ENCODE data around the gene TRMT44. TPM values are rescaled to one million over a fixed set of nuclear protein-coding genes. Genes with fewer than 3 reads are reported as not detected.

TRMT44 gene
- total RNA-seq, 1 experiment from 2014 or later = 23.4 TPM

DNA sequence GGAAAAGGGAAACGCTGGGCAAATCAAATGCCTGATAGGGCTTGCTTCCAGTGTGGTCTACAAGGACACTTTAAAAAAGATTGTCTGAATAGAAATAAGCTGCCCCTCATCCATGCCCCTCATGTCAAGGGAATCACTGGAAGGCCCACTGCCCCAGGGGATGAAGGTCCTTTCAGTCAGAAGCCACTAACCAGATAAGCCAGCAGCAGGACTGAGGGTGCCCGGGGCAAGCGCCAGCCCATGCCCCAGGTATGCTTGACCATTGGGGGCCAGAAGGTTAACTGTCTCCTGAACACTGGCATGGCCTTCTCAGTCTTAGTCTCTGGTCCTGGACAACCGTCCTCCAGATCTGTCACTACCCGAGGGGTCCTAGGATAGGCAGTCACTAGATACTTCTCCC lies 17.8 kb upstream of the TRMT44 start:
- Mint-ChIP-seq H3K27ac (ENCODE audit: unreplicated experiment) (no peak overlapping the region), H3K27me3 (ENCODE audit: insufficient read depth, unreplicated experiment) (no peaks in the 10 kb centered on the region), H3K4me3 (ENCODE audit: unreplicated experiment) (no peak overlapping the region), H3K9me3 (ENCODE audit: unreplicated experiment) (no peaks in the 10 kb centered on the region), H3K4me1 (ENCODE audit: low read depth, unreplicated experiment) (peaks cover 8% of the 10 kb centered on the region), H3K36me3 (ENCODE audit: insufficient read depth, unreplicated experiment) (peaks cover 12% of the 10 kb centered on the region)
- no peaks in the 10 kb centered on the region for H3K9me3 ChIP-seq
- H3K4me3 ChIP-seq (ENCODE audit: low read depth, low read length) = no peak overlapping the region
- no TSS peak for BruUV-seq (replicated peaks)
- H3K27me3 ChIP-seq (replicated peaks; ENCODE audit: control insufficient read depth, insufficient read depth, low read length) = no peaks in the 10 kb centered on the region
- POLR2A ChIA-PET = no interaction called here
- H3K4me1 ChIP-seq = peaks cover 17% of the 10 kb centered on the region
- CTCF ChIA-PET = no interaction called here
- no peak for DNase-seq
- TF ChIP-seq, protein P1, sequence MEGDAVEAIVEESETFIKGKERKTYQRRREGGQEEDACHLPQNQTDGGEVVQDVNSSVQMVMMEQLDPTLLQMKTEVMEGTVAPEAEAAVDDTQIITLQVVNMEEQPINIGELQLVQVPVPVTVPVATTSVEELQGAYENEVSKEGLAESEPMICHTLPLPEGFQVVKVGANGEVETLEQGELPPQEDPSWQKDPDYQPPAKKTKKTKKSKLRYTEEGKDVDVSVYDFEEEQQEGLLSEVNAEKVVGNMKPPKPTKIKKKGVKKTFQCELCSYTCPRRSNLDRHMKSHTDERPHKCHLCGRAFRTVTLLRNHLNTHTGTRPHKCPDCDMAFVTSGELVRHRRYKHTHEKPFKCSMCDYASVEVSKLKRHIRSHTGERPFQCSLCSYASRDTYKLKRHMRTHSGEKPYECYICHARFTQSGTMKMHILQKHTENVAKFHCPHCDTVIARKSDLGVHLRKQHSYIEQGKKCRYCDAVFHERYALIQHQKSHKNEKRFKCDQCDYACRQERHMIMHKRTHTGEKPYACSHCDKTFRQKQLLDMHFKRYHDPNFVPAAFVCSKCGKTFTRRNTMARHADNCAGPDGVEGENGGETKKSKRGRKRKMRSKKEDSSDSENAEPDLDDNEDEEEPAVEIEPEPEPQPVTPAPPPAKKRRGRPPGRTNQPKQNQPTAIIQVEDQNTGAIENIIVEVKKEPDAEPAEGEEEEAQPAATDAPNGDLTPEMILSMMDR (IDR thresholded peaks at IDR 0.05; ENCODE audit: insufficient read depth in 1 of 2, low read depth in 1 of 2, low read length in 1 of 2, severe bottlenecking in 1 of 2, unreplicated experiment in 1 of 2) = no peak
- H3K36me3 ChIP-seq (ENCODE audit: control insufficient read depth, insufficient read depth, low read length) = no peaks in the 10 kb centered on the region
- intact Hi-C loops (cut with micrococcal nuclease; ENCODE audit: unreplicated experiment) = no loop called here

DNA sequence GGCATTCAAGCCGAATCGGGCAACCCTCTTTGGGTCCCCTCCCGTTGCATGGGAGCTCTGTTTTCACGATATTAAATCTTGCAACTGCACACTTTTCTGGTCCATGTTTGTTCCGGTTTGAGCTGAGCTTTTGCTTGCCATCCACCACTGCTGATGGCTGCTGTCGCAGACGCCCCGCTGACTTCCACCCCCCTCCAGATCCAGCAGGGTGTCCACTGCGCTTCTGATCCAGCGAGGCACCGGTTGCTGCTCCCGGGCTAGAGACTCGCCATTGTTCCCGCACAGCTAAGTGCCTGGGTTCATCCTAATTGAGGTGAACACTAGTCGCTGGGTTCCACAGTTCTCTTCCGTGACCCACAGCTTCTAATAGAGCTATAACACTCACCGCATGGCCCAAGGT lies 13.3 kb upstream of the TRMT44 start:
- H3K27ac Mint-ChIP-seq (ENCODE audit: unreplicated experiment) = peak overlapping the region; percentile 32
- ChIA-PET CTCF (no interaction called here), POLR2A (no interaction called here)

DNA sequence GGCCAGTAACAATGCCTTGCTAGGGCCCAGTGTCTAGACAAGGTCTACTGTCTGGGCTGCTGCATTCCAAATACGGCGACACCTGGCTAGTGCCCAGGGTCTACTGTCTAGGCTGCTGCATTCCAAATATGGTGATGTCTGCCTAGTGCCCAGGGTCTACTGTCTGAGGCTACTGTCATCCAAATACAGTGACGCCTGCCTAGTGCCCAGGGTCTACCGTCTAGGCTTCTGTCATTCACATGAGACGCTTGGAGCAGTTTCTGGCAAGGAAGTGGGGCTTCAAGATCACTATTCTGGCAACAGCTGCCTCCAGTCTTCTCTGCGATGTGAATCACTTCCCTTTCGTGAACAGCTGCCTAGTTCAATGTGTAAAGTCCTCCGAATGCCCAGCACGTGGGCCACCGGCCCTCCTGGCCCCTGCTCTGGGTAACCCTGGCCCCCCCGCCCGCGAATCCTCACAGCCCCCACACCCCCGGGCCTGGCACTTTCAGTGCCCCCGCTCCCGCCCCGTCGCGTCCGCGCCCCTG lies 12.8 kb upstream of the TRMT44 start:
- no peaks in the 10 kb centered on the region for H3K27me3 Mint-ChIP-seq (ENCODE audit: insufficient read depth, unreplicated experiment)
- Histone ChIP-seq H3K27me3 (replicated peaks; ENCODE audit: control insufficient read depth, insufficient read depth, low read length) (no peaks in the 10 kb centered on the region), H3K9me3 (no peaks in the 10 kb centered on the region), H3K36me3 (ENCODE audit: control insufficient read depth, insufficient read depth, low read length) (no peaks in the 10 kb centered on the region), H3K4me3 (ENCODE audit: low read depth, low read length) (peak overlapping the region; percentile 60), H3K4me1 (peaks cover 5% of the 10 kb centered on the region; the same call in 1 of the 2 replicates)
- peak in 1 of 2 experiments; percentile 32 for DNase-seq
- H3K9me3 Mint-ChIP-seq (ENCODE audit: unreplicated experiment) = no peaks in the 10 kb centered on the region
- H3K4me1 Mint-ChIP-seq (ENCODE audit: low read depth, unreplicated experiment) = peaks cover 10% of the 10 kb centered on the region
- BruUV-seq (replicated peaks) = no TSS peak
- TF ChIP-seq, protein P1 (IDR thresholded peaks at IDR 0.05; ENCODE audit: insufficient read depth in 1 of 2, low read depth in 1 of 2, low read length in 1 of 2, severe bottlenecking in 1 of 2, unreplicated experiment in 1 of 2) = no peak
- peak overlapping the region; percentile 77 for H3K4me3 Mint-ChIP-seq (ENCODE audit: unreplicated experiment)
- peak overlapping the region; percentile 91 for H3K27ac Mint-ChIP-seq (ENCODE audit: unreplicated experiment)
- ChIA-PET CTCF (interaction anchor here (0.7 to 1.7 kb wide), 4 partner anchors 17 to 1357 kb away, joined by 4 to 9 read pairs (median 7); no protein-coding TSS in a partner anchor), POLR2A (interaction anchor here (1.2 kb wide), 1 partner anchor 17 kb away, joined by 3 read pairs; no protein-coding TSS in a partner anchor)
- intact Hi-C loops (cut with micrococcal nuclease; ENCODE audit: unreplicated experiment) = loop anchor here (1.0 kb wide), 1 partner anchor 12 kb away; the partner anchor contains the start of genes ACOX3 and TRMT44
- H3K36me3 Mint-ChIP-seq (ENCODE audit: insufficient read depth, unreplicated experiment) = peaks cover 20% of the 10 kb centered on the region

More for the DNA sequence above, 13.3 kb upstream of the TRMT44 start:
- H3K9me3 ChIP-seq = no peaks in the 10 kb centered on the region
- Mint-ChIP-seq H3K36me3 (ENCODE audit: insufficient read depth, unreplicated experiment) (peaks cover 20% of the 10 kb centered on the region), H3K4me1 (ENCODE audit: low read depth, unreplicated experiment) (peaks cover 10% of the 10 kb centered on the region), H3K9me3 (ENCODE audit: unreplicated experiment) (no peaks in the 10 kb centered on the region), H3K27me3 (ENCODE audit: insufficient read depth, unreplicated experiment) (no peaks in the 10 kb centered on the region), H3K4me3 (ENCODE audit: unreplicated experiment) (peak overlapping the region; percentile 77)
- BruUV-seq (replicated peaks) = no TSS peak
- no peaks in the 10 kb centered on the region for H3K36me3 ChIP-seq (ENCODE audit: control insufficient read depth, insufficient read depth, low read length)
- TF ChIP-seq, protein P1 (IDR thresholded peaks at IDR 0.05; ENCODE audit: insufficient read depth in 1 of 2, low read depth in 1 of 2, low read length in 1 of 2, severe bottlenecking in 1 of 2, unreplicated experiment in 1 of 2) = no peak
- intact Hi-C loops (cut with micrococcal nuclease; ENCODE audit: unreplicated experiment) = no loop called here
- no peak for DNase-seq
- peaks cover 5% of the 10 kb centered on the region; the same call in 1 of the 2 replicates for H3K4me1 ChIP-seq
- H3K4me3 ChIP-seq (ENCODE audit: low read depth, low read length) = peak overlapping the region; percentile 60
- no peaks in the 10 kb centered on the region for H3K27me3 ChIP-seq (replicated peaks; ENCODE audit: control insufficient read depth, insufficient read depth, low read length)
